Retinal pigment epithelial cell (primary cell): Measurements from ENCODE around the gene PRKD3.

Experiments used
- DNase-seq: peaks from one replicate; pipeline ENCODE4 v3.0.0-alpha.2; 2010; ENCODE audit warnings: low read depth
- H3K4me3 ChIP-seq: 2 replicates; pipeline ENCODE4 v1.5.1; 2011; ENCODE audit warnings: mild to moderate bottlenecking, low read length, control low read depth, moderate library complexity
- CTCF ChIP-seq: conservative IDR thresholded peaks from 2 replicates; pipeline ENCODE4 v1.5.1; 2011; ENCODE audit warnings: low read depth, low read length, control low read depth, inconsistent platforms

Gene PRKD3

GRCh38 chr2:37364351-37364750 lies 39.7 kb upstream of the PRKD3 start:
- DNase-seq = no peak
- no peak overlapping the region for H3K4me3 ChIP-seq
- TF ChIP-seq CTCF = no peak

GRCh38 chr2:37361994-37362698 lies 37.5 kb upstream of the PRKD3 start:
- TF ChIP-seq CTCF = no peak
- H3K4me3 ChIP-seq = no peak overlapping the region

GRCh38 chr2:37361216-37361815 lies 36.7 kb upstream of the PRKD3 start:
- H3K4me3 ChIP-seq = no peak overlapping the region
- no peak for TF ChIP-seq CTCF
- no peak for DNase-seq

More at GRCh38 chr2:37361994-37362698, 37.5 kb upstream of the PRKD3 start:
- no peak for DNase-seq

- no peak overlapping the region for H3K4me3 ChIP-seq
- no peak for DNase-seq
- no peak for TF ChIP-seq CTCF
Measured at GRCh38 chr2:37358466-37358865, 33.8 kb upstream of the PRKD3 start.

GRCh38 chr2:37357530-37357929 lies 32.9 kb upstream of the PRKD3 start:
- no peak overlapping the region for H3K4me3 ChIP-seq
- no peak for DNase-seq

GRCh38 chr2:37357069-37357468 lies 32.4 kb upstream of the PRKD3 start:
- H3K4me3 ChIP-seq = no peak overlapping the region
- no peak for TF ChIP-seq CTCF
- no peak for DNase-seq

More at GRCh38 chr2:37357530-37357929, 32.9 kb upstream of the PRKD3 start:
- TF ChIP-seq CTCF = no peak

- no peak for TF ChIP-seq CTCF
- no peak overlapping the region for H3K4me3 ChIP-seq
- DNase-seq = no peak
Measured at GRCh38 chr2:37356299-37356698, 31.7 kb upstream of the PRKD3 start.
